Astrocyte (in vitro differentiated cells and primary cell): ENCODE results near the gene REL.

Source experiments
- CTCF ChIP-seq: IDR thresholded peaks from 2 replicates; pipeline ENCODE4 v1.5.1; 2011; ENCODE audit warnings: low read depth, mild to moderate bottlenecking, inconsistent platforms, low read length, moderate library complexity; ENCODE audit not compliant: insufficient read depth
- EZH2 ChIP-seq: IDR thresholded peaks from 2 replicates; pipeline ENCODE4 v1.6.1; 2012; ENCODE audit warnings: mild to moderate bottlenecking, low read length, inconsistent platforms; ENCODE audit not compliant: insufficient read depth

- TF ChIP-seq CTCF (no peak), EZH2 (no peak)
Observed at GRCh38 chr2:60839126-60839813, 42.1 kb upstream of the REL start.
